Kidney epithelial cell (primary cell): ENCODE measurements around the gene KCTD2. TPM values are rescaled to one million over a fixed set of nuclear protein-coding genes. Genes with fewer than 3 reads are reported as not detected.
A peak's percentile ranks its signal among the peaks of the same experiment; 100 is the strongest.

Experiments
- DNase-seq: peaks from one replicate; pipeline ENCODE4 v3.0.0-alpha.2; 2010; ENCODE audit warnings: low read depth
- H3K27me3 ChIP-seq: 2 replicates; pipeline ENCODE4 v1.6.0; 2011; ENCODE audit warnings: low read length; ENCODE audit not compliant: control insufficient read depth, insufficient read depth
- H3K36me3 ChIP-seq: 2 replicates; pipeline ENCODE4 v1.5.1; 2011; ENCODE audit warnings: low read length; ENCODE audit not compliant: control insufficient read depth, insufficient read depth
- H3K4me3 ChIP-seq: 2 replicates; pipeline ENCODE4 v1.5.1; 2011; ENCODE audit warnings: low read depth, mild to moderate bottlenecking, control low read depth, low read length
- CTCF ChIP-seq: IDR thresholded peaks from 2 replicates; pipeline ENCODE4 v1.5.1; 2011; ENCODE audit warnings: mild to moderate bottlenecking, moderate library complexity, low read length, control low read depth, inconsistent platforms; ENCODE audit not compliant: insufficient read depth, poor library complexity, severe bottlenecking
- total RNA-seq: library from RNA; depleted of rRNA; stranded (reverse); fragments of >200 nt; gene quantifications from 2 replicates; pipeline ENCODE4 v1.2.3, GENCODE V29; 2015

The KCTD2 gene
- total RNA-seq, 1 donor from 2014 or later, result 15.6 TPM

DNA sequence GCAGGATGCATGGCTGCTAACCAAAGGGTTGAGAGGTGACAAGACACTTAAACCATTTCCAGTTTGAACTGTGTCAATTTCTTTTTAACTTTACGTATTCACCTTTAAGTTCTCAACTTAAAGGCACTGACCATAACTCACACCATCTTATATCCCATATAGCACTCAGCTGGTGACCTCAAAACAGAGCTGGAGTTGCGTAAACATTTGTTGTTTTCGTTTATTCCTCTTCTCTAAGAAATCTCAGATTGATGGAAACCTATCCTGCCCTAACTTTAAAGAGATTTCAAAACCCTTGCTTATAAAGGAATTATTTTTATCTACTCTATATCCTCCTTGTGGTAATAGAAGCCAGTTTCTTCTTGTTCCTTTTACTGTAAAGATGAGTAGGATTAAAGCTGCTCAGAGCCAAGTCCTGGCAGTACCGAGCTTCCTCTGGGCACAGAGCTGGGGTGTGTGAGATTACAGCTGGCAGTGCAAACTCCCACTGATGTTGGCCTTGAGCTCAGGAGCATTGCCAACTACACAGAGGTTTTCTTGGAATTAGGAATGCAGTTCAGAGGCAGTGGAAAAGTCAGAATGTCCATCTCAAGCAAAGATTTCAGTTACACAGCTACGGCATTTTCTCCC, 1.3 kb downstream of the KCTD2 start:
- DNase-seq, result no peak
- H3K36me3 ChIP-seq, result no peaks in the 10 kb centered on the region
- TF ChIP-seq CTCF, result no peak
- H3K4me3 ChIP-seq, result peak overlapping the region; percentile 100
- no peaks in the 10 kb centered on the region for H3K27me3 ChIP-seq

DNA sequence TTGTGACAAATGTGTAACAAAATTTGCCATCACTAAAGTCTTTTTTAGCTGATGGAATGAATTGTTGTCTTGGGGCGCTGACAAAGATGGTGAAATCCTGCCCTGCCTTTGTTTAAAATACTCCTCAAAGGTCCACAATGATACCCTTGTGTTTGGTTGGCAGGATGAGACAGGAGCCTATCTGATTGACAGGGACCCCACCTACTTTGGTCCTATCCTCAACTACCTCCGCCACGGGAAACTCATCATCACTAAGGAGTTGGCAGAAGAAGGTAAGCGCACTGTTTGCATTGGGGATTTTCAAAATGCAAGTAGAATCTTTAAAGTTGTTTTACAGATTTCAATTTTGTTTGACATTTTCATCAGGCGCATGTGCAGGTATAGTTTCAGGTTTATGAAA, 2.0 kb downstream of the KCTD2 start:
- Histone ChIP-seq H3K27me3 (no peaks in the 10 kb centered on the region), H3K36me3 (no peaks in the 10 kb centered on the region), H3K4me3 (no peak overlapping the region)
- TF ChIP-seq CTCF, result no peak
- no peak for DNase-seq

DNA sequence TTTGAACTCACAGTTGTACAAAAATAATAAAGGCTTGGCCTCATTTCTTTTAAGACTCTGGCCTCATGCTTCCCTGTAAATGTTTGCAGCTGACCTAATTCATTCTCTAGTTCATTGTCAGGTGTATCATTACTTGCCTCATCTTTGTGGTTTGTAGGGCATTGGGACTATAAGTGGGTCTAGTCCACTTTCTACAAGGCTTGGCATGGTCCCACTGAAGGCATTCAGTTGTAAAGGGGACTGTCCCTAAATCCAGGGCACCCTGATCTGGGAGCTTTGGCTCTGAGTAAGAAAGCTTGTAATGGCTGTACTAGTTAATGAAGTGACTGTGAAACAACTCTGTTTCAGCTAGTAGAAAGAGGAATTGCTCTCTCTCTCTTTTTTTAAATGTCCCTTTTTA, 2.7 kb downstream of the KCTD2 start:
- TF ChIP-seq CTCF, result no peak
- Histone ChIP-seq H3K27me3 (no peaks in the 10 kb centered on the region), H3K4me3 (no peak overlapping the region), H3K36me3 (no peaks in the 10 kb centered on the region)
- DNase-seq, result no peak

DNA sequence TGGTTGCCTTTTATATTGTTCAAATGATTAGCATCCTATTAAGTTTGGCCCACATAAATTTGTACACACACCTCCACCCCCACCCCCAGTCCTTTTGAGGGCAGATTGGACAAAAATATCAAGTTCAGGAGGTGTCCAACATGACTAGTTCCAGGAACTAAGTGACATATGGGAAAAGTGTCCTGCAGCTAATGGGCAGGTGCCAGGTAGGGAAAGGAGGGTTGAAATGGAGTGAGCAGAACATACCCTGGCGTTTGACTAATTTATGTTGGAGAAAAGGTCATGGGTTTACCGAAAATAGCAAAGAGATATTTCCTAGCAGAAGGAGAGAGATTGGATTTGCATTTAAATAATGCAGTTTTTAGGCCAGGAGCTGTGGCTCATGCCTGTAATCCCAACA, 4.9 kb downstream of the KCTD2 start:
- no peak for DNase-seq
- Histone ChIP-seq H3K36me3 (no peaks in the 10 kb centered on the region), H3K27me3 (no peaks in the 10 kb centered on the region), H3K4me3 (no peak overlapping the region)
- TF ChIP-seq CTCF, result no peak

- Histone ChIP-seq H3K4me3 (no peak overlapping the region), H3K27me3 (no peaks in the 10 kb centered on the region), H3K36me3 (no peaks in the 10 kb centered on the region)
- peak; percentile 42 for TF ChIP-seq CTCF
- no peak for DNase-seq
These were observed 12.6 kb downstream of the KCTD2 start for GRCh38 chr17:75059369-75060345.
